Activated CD8-positive, alpha-beta T cell treated with anti-CD3 and anti-CD28 coated beads, Interleukin-2, amount 10 ng/mL, durations not matched to agents 7 days and 5 days (primary cell): ENCODE results near the gene ROS1. TPM values are rescaled to one million over a fixed set of nuclear protein-coding genes. Genes with fewer than 3 reads are reported as not detected.

Experiments used
- ATAC-seq: fragments of 150-1000 bp; cut with Tn5 transposase; one replicate; pipeline ENCODE4 v1.10.0; 2021; ENCODE audit warnings: moderate library complexity
- CTCF ChIA-PET: fragments of 350-600 bp; sonication (Branson Sonifier 250); formaldehyde crosslinking; loops from one replicate; lab custom pipeline; 2021; ENCODE audit warnings: antibody characterized with exemption; lab: Charles Lee
- POLR2A ChIA-PET: fragments of 350-600 bp; sonication (Branson Sonifier 250); formaldehyde crosslinking; loops from one replicate; lab custom pipeline; 2021; ENCODE audit warnings: antibody characterized with exemption; lab: Charles Lee
- DNase-seq: peaks from one replicate; pipeline ENCODE4 v3.0.0-alpha.2; 2020
- H3K27ac Mint-ChIP-seq: one replicate; pipeline ENCODE4 v1.8.0; 2021; ENCODE audit warnings: mild to moderate bottlenecking, mixed read lengths
- H3K27me3 Mint-ChIP-seq: one replicate; pipeline ENCODE4 v1.8.0; 2021; ENCODE audit warnings: low read depth, mixed read lengths
- H3K36me3 Mint-ChIP-seq: one replicate; pipeline ENCODE4 v1.8.0; 2021; ENCODE audit warnings: low read depth, mixed read lengths
- H3K4me1 Mint-ChIP-seq: one replicate; pipeline ENCODE4 v1.8.0; 2021; ENCODE audit warnings: low read depth, mixed read lengths
- H3K4me3 Mint-ChIP-seq: one replicate; pipeline ENCODE4 v1.8.0; 2021; ENCODE audit warnings: mild to moderate bottlenecking, mixed read lengths
- H3K9me3 Mint-ChIP-seq: one replicate; pipeline ENCODE4 v1.8.0; 2022; ENCODE audit warnings: mixed read lengths; ENCODE audit not compliant: insufficient read depth
- total RNA-seq, 2 experiments: library from RNA; stranded (reverse); gene quantifications; one replicate each; pipeline ENCODE4 v1.2.3, GENCODE V29; 2021

Gene ROS1
- total RNA-seq, 2 experiments from 2014 or later = not detected

DNA sequence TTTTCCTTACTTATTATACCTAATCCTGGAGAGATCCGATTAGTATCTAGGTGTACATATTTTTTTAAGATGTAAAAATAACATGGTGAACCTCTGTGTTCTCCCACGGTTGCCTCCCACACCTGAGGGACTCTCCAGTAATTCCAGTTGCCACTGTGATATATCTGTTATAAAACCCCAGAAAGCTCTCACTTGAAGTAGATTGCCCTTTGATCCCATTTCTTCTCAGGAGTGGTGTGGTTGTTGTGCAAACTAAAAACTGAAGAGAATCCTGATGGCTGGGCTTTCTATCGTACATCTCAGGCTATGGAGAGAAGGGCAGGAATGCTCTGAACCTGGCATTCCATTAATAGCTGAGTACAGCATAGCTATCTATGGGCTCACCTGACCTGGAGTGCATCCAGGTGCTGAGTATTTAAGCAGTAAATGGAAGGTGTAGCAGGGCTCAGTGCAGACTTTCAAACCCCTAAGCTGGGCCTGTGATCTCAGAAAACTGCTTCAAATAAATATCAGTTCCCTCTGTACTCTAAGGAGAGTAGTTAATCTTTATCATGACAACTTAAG is 119.4 kb downstream of the ROS1 start:
- Mint-ChIP-seq H3K27me3 (peaks cover 2% of the 10 kb centered on the region), H3K4me3 (no peak overlapping the region), H3K36me3 (no peaks in the 10 kb centered on the region), H3K4me1 (no peaks in the 10 kb centered on the region), H3K27ac (no peak overlapping the region), H3K9me3 (no peaks in the 10 kb centered on the region)
- ATAC-seq (no peak), DNase-seq (no peak)
- ChIA-PET CTCF (no interaction called here), POLR2A (no interaction called here)

DNA sequence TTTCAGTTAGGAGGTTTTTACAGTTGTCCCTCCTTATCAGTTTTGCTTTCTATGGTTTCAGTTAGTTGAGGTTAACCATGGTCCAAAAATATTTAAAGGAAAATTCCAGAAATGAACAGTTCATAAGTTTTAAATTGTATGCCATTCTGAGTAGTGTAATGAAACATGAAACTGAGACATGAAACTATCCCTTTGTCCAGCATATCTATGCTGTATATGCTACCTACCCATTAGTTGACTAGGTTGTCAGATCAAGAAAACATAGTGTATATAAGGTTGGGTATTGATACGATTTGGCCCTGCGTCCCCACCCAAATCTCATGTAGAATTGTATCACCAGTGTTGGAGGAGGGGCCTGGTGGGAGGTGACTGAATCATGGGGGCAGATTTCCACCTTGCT is 121.3 kb downstream of the ROS1 start:
- H3K36me3 Mint-ChIP-seq = no peaks in the 10 kb centered on the region
- ChIA-PET POLR2A (no interaction called here), CTCF (no interaction called here)
- ATAC-seq (no peak), DNase-seq (no peak)
- H3K4me1 Mint-ChIP-seq = no peaks in the 10 kb centered on the region
- H3K27ac Mint-ChIP-seq = no peak overlapping the region
- no peaks in the 10 kb centered on the region for H3K9me3 Mint-ChIP-seq
- no peak overlapping the region for H3K4me3 Mint-ChIP-seq
- no peaks in the 10 kb centered on the region for H3K27me3 Mint-ChIP-seq

DNA sequence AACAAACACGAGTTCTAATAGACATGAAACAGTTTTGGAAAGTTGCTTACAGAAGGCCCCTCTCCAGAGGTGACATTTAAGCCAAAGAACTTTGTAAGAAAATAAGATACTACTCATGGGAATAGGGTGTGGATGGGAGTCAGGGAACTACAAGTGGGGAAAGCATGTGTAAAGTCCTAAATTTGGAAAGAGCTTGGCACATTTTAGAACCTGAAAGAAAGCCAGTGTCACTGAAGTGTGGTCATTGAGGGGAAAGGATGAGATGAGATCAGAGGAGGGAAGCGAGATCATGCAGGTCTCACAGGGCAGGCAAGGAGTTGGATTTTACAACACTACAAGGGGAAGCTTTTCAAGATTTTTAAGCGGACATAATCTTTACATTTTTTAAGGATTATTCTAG is 122.4 kb downstream of the ROS1 start:
- POLR2A ChIA-PET = no interaction called here
- Mint-ChIP-seq H3K4me1 (no peaks in the 10 kb centered on the region), H3K27me3 (no peaks in the 10 kb centered on the region), H3K4me3 (no peak overlapping the region), H3K36me3 (no peaks in the 10 kb centered on the region), H3K27ac (no peak overlapping the region), H3K9me3 (no peaks in the 10 kb centered on the region)
- CTCF ChIA-PET = no interaction called here
- ATAC-seq (no peak), DNase-seq (no peak)

DNA sequence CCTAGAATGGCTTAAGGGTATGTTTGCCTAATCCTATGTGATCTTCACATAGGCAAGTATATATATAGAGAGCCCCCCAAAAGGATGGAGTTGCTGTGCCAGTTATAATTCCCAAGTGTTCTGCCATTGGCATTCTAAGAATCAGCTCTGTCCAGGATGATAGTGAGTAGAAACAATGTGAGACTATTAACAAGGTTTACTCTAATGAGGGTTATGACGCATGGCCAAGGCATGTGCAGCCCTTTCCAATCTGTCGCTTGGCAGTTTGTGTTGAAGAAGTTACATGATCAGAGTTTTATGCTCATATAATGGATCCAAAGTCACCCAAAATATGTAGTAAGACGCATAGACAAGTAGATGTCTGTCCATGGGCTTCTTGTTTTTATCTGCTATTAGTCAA is 126.8 kb downstream of the ROS1 start:
- POLR2A ChIA-PET = no interaction called here
- Mint-ChIP-seq H3K9me3 (no peaks in the 10 kb centered on the region), H3K27ac (no peak overlapping the region), H3K4me1 (no peaks in the 10 kb centered on the region), H3K36me3 (no peaks in the 10 kb centered on the region), H3K4me3 (no peak overlapping the region), H3K27me3 (no peaks in the 10 kb centered on the region)
- no peak for DNase-seq
- CTCF ChIA-PET = no interaction called here
- no peak for ATAC-seq

GRCh38 chr6:117290173-117290846 is 135.4 kb downstream of the ROS1 start:
- POLR2A ChIA-PET = no interaction called here
- ATAC-seq (no peak), DNase-seq (no peak)
- Mint-ChIP-seq H3K36me3 (no peaks in the 10 kb centered on the region), H3K9me3 (no peaks in the 10 kb centered on the region), H3K27ac (no peak overlapping the region), H3K4me1 (no peaks in the 10 kb centered on the region), H3K27me3 (peaks cover 3% of the 10 kb centered on the region), H3K4me3 (no peak overlapping the region)
- CTCF ChIA-PET = no interaction called here

DNA sequence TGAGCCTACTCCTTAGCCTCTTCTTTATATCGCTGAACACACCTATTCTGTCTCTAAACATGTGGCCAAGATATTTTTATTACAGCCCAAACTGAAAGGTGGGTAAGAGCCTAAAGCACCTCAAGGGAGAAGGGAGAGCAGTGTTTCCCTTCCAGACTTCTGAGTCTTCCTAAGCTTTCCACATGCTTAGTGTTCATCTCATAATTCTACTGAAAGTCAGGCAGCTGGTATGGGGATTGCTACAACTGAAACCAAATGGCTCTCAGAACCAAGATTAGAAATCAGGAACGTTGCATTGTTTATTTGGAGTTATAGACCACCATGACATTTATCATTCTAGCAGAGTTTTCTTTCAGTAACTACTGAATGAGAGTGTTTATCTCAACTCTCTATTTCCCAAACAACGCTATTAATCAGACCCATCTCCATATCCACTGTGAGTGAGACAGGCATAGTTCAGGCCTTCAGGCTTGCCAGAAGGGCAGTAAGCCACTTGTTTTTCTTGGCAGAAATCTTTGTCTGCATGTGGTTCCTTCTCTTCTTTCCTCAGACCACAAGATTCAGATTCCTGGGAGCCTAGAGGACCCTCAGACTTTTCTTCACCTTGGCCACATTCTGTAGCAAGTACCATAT is 137.5 kb downstream of the ROS1 start:
- Mint-ChIP-seq H3K4me3 (no peak overlapping the region), H3K36me3 (no peaks in the 10 kb centered on the region), H3K27ac (no peak overlapping the region), H3K27me3 (no peaks in the 10 kb centered on the region), H3K9me3 (no peaks in the 10 kb centered on the region), H3K4me1 (no peaks in the 10 kb centered on the region)
- ChIA-PET CTCF (no interaction called here), POLR2A (no interaction called here)
- ATAC-seq (no peak), DNase-seq (no peak)

GRCh38 chr6:117280922-117281321 is 144.8 kb downstream of the ROS1 start:
- DNase-seq = no peak
- ChIA-PET CTCF (no interaction called here), POLR2A (no interaction called here)
- Mint-ChIP-seq H3K36me3 (no peaks in the 10 kb centered on the region), H3K9me3 (no peaks in the 10 kb centered on the region), H3K4me3 (no peak overlapping the region), H3K27me3 (peaks cover 12% of the 10 kb centered on the region), H3K4me1 (no peaks in the 10 kb centered on the region), H3K27ac (no peak overlapping the region)
- no peak for ATAC-seq

DNA sequence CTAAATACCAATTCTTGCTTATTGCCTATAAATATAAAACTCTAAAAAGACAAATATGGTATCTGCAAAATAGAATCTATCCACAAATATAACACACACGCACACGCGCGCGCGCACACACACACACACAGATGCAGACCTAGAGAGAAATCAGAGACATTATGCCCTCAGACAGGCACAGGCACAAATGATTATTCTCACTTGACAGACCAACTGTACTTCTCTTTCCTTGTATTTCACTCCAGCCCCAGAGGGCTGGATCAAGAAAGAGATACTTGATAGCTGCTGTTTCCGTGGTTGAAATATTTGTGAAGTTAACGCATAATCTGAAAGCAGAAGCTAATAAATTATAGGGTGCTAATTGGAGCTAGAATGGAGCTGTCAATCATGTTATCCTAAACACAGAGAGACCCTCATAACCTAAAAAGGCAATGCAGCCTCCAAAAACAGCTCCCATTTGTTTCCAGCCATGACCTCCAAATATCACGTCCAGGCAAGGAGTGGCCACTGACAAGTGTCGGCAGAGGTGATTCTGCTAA is 148.9 kb downstream of the ROS1 start:
- peaks cover 35% of the 10 kb centered on the region for H3K27me3 Mint-ChIP-seq
- H3K4me1 Mint-ChIP-seq = no peaks in the 10 kb centered on the region
- no peak overlapping the region for H3K4me3 Mint-ChIP-seq
- CTCF ChIA-PET = no interaction called here
- DNase-seq (no peak), ATAC-seq (no peak)
- H3K27ac Mint-ChIP-seq = no peak overlapping the region
- POLR2A ChIA-PET = no interaction called here
- no peaks in the 10 kb centered on the region for H3K9me3 Mint-ChIP-seq
- H3K36me3 Mint-ChIP-seq = no peaks in the 10 kb centered on the region

DNA sequence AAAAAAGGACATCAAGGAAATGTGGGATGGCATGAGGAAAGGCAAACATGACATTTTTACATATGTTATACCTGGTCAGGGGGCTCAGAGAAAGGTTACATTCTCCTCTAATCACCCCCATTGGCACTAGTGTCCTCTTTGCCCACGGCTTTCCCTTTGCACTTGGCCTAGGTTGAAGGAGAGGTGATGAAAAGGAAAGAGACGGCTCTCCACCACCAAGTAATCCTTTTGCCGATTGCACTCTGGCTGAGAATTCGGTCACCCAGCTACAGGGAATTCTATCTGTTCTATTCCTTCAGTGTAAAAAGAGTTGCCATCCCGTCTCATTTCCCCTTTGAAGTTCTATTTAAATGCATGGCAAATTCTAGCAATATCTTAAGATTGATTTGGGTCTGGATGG is 150.0 kb downstream of the ROS1 start:
- no peak overlapping the region for H3K4me3 Mint-ChIP-seq
- ATAC-seq (no peak), DNase-seq (no peak)
- H3K27me3 Mint-ChIP-seq = peaks cover 42% of the 10 kb centered on the region
- ChIA-PET POLR2A (no interaction called here), CTCF (no interaction called here)
- H3K4me1 Mint-ChIP-seq = no peaks in the 10 kb centered on the region
- no peaks in the 10 kb centered on the region for H3K9me3 Mint-ChIP-seq
- no peak overlapping the region for H3K27ac Mint-ChIP-seq
- no peaks in the 10 kb centered on the region for H3K36me3 Mint-ChIP-seq

DNA sequence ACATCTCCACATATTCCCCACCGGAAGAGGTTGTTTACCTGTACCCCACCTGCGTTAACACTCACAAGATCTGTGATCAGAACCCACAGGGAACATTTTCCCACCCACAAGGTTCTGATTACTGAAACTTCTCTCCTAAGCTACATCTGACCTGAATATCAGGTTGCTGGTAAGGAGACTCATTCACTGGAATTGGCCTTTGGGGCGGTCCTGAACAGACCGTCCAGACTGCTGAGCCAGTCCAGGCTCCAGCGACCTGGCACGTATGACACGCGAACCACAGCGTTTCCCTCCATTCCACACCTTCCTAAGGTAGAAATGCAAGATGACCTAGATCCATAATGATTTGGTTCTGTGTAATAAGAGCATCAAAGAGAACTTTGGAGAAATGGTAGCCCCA is 150.5 kb downstream of the ROS1 start:
- CTCF ChIA-PET = no interaction called here
- H3K27me3 Mint-ChIP-seq = peaks cover 46% of the 10 kb centered on the region

GRCh38 chr6:117272891-117273290 is 152.9 kb downstream of the ROS1 start:
- H3K4me1 Mint-ChIP-seq = peaks cover 3% of the 10 kb centered on the region
- no peak overlapping the region for H3K4me3 Mint-ChIP-seq
- H3K27ac Mint-ChIP-seq = no peak overlapping the region
- ChIA-PET CTCF (no interaction called here), POLR2A (no interaction called here)
- H3K9me3 Mint-ChIP-seq = no peaks in the 10 kb centered on the region
- peaks cover 62% of the 10 kb centered on the region for H3K27me3 Mint-ChIP-seq
- ATAC-seq (no peak), DNase-seq (no peak)
- peaks cover 3% of the 10 kb centered on the region for H3K36me3 Mint-ChIP-seq

More for the DNA sequence above, 150.5 kb downstream of the ROS1 start:
- H3K9me3 Mint-ChIP-seq = no peaks in the 10 kb centered on the region
- H3K4me1 Mint-ChIP-seq = no peaks in the 10 kb centered on the region
- DNase-seq (no peak), ATAC-seq (no peak)
- POLR2A ChIA-PET = no interaction called here
- H3K27ac Mint-ChIP-seq = no peak overlapping the region
- H3K4me3 Mint-ChIP-seq = no peak overlapping the region
- no peaks in the 10 kb centered on the region for H3K36me3 Mint-ChIP-seq

- Mint-ChIP-seq H3K4me3 (no peak overlapping the region), H3K36me3 (peaks cover 3% of the 10 kb centered on the region), H3K27ac (no peak overlapping the region), H3K4me1 (peaks cover 3% of the 10 kb centered on the region), H3K9me3 (no peaks in the 10 kb centered on the region), H3K27me3 (peaks cover 69% of the 10 kb centered on the region)
- no peak for ATAC-seq
- POLR2A ChIA-PET = no interaction called here
- no peak for DNase-seq
- CTCF ChIA-PET = no interaction called here
These were observed 153.5 kb downstream of the ROS1 start for GRCh38 chr6:117272032-117272866.
